ENCODE results near the gene FOXO3.
A peak's percentile ranks its signal among the peaks of the same experiment; 100 is the strongest.
"Not testable (repeated sequence)": the region's sequence is repeated elsewhere in the genome, so short reads cannot be mapped to it uniquely, and the experiment has no call there.

FOXO3 gene

DNA sequence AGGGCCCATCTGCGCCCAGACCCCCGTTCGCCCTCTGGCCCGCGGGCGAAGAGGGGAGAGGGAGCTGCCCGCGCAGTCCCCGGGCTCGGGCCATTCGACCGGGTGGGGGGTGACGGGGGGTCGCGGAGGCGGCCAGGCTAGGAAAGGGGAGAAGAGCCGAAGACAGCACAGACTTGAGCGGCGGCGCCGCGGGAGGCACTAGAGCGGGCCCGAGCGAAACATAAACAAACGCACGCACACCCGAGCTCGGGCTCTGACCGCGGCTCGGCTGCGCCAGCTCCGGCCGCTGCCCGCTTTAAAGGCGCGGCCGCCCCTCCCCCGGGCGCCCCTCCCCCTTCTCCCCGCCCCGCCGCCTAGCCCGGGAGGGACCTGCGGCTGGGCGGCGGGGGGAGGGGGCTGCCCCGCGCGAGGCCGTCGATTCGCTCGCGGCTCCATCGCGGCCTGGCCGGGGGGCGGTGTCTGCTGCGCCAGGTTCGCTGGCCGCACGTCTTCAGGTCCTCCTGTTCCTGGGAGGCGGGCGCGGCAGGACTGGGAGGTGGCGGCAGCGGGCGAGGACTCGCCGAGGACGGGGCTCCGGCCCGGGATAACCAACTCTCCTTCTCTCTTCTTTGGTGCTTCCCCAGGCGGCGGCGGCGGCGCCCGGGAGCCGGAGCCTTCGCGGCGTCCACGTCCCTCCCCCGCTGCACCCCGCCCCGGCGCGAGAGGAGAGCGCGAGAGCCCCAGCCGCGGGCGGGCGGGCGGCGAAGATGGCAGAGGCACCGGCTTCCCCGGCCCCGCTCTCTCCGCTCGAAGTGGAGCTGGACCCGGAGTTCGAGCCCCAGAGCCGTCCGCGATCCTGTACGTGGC is at the start of gene FOXO3:
TSS of gene FOXO3 (plus strand) at position 455 of the 846 bp plus-strand sequence. CDS start at position 747, 292 bp downstream.
- DNase-seq (ENCODE audit: low read depth in 3 of 3, low spot score in 1 of 3): peak; percentile 24 to 41 (median 32)

DNA sequence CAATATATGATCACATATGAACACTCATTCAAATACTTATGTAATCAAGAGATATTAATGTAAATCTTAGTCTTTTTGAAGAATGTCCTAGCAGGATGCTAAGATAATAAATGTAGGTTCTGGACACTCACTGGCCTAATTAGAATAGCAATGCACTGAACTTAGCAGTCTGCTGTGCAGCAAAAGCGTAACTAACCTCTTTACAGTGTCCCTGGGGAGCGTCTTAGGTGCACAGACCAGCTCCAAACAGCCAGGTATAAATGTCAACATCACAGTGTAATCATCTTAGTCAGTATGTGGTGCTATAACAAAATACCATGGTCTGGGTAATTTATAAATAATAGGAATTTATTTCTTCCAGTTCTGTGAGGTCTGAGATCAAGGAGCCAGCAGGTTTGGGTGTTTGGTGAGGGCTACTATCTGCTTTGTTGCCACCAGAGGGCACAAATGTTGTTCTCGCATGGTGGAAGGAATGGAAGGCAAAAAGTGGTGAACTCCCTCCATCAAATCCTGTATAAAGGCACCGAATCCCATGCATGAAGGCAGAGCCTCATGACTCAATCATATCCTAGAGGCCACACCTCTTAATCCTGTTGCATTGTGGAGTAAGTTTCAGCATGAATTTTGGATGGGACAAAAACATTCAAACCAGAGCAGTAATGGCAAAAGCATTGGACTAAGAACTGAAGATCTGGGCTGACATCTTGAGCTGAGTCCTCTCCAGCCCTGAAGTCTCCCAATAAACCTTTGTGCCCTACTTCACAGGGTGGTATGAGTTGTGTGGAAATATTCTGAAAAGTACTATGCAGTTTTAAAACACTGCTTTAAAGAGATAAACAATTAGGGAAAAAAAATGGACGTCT is 41.8 kb upstream of the FOXO3 start:
- no peak for DNase-seq (ENCODE audit: low read depth in 3 of 3, low spot score in 1 of 3)

DNA sequence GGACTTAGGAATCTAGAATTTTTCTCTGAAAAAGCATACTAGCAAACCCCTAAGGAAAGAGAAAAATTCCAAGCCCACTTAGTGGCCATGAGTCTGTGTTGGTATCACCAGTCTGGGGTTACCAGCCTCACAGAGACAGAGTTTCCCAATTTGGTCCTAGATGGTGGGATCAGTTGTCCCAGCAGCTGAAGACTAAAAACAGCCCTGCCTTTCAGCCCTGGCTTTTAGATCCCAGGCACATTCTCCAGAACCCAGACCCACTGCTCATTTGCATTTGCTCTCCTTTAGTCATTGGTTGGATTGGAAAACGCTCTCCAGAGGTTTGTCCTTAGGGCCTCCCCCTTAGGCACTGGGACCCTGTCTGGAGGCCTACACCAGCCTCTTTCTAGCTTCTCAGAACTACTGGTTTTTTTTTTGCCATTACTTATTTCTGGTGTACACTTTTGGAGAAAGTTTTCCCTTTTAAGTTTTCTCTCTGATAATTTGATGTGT is 39.1 kb upstream of the FOXO3 start:
- DNase-seq (ENCODE audit: low read depth in 3 of 3, low spot score in 1 of 3): no peak

DNA sequence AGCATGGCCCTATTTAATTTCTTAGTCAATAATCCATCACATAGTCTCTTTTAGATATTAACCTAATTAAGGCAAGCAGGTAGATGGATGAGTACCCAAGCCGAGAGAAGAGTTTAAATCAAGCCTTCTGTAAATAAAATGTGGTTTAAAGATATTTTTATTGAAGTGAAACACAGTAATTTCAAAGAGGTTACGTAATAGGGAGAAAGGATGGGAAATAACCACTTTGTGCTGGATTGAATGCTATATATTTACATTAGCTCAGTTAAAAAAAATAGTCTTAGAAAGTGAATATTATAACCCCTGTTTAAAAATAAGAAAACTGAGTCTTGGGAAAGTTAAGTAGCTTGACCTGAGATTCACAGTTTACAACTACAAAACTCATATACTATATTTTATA is 37.0 kb upstream of the FOXO3 start:
- no peak for DNase-seq (ENCODE audit: low read depth in 3 of 3, low spot score in 1 of 3)

DNA sequence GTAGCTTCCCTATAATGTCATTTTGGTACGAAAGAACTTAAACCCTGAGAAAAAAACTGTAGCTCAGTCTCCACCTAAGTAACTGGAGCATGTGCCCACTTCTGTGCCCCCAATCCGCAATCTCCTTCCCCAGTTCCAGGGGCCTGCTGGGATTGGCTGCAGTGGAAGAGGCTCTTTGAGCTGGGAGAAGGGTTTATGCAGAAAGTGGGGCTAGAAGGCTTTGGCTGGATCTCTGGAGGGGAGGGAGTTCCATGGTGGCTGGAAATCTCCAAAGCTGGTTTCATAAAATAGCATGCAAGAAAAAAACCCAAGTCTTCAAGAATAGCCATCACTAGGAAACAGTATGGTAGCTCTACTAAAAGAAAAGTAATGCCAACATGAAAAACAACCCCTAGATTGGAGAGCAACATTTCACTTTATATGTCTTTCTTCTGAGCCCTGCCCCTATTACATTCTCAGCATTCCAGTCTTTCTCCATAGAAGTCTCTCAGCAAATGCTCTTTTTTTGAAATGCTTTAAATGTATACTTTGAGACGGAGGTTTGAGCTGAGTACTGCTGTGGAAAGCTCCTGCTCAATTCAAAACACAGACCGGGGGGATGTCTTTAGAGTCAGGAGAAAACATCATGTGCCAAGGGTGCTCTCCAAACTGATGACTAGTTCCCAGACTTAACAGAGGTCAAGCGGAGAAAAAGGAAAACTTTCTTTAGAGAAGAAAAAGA is 36.0 kb upstream of the FOXO3 start:
- no peak for DNase-seq (ENCODE audit: low read depth in 3 of 3, low spot score in 1 of 3)

DNA sequence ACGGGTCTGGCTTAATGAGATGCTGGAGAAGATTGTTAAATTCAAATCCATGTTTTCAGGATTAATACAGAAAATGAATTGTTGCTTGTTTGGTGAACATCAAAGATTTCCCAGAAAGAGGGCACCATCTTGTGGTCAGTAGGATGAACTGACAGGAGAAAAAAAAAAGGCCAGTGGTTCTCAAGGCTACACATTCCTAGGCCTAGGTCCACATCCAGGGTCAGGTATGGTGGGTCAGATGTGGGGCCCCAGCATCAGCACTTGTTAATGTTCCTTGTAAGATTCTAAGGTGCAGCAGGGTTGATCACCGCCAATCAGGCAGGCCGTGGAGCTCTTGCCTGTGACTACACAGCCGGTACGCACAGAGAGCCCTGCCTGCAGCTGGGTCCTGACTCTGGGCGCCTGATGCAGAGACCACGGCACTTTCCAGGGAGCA is 34.0 kb upstream of the FOXO3 start:
- DNase-seq (ENCODE audit: low read depth in 3 of 3, low spot score in 1 of 3): no peak

DNA sequence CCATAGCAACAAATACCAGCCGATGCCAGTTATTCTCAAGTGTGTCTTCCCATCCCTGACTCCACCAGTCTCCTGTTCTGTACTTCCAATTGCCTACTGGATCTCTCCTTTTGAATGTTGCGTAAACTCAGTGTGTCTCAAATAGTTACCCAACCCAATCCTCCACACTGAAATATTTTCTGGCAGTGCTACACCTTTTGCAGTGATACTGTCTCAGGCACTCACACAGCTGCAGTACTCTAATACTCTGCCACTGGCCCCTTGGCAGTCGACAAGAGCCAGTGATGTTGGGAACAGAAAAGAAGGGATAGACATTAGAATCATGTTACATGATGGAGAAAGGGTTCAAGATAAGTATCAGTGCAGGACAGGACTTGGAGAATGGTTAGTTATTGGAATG is 31.8 kb upstream of the FOXO3 start:
- no peak for DNase-seq (ENCODE audit: low read depth in 3 of 3, low spot score in 1 of 3)

DNA sequence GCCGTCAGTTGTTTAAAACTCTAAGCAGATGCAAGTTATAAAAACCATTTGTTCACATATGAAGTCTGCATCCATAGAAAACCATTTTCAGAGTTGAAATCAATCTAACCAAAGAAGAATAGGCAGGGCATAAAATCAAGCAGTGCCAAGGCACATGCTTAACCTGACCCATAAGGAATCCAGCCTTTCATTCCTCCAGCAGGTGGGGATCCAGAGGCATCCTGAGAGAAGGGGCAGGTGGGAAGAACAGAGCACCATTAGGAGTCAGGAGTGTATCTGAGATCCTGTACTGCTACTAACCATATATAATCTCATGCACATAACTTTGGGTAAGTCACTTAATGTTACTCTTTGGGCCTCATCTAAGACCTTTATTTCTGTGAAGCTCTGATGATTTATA is 29.4 kb upstream of the FOXO3 start:
- no peak for DNase-seq (ENCODE audit: low read depth in 3 of 3, low spot score in 1 of 3)

DNA sequence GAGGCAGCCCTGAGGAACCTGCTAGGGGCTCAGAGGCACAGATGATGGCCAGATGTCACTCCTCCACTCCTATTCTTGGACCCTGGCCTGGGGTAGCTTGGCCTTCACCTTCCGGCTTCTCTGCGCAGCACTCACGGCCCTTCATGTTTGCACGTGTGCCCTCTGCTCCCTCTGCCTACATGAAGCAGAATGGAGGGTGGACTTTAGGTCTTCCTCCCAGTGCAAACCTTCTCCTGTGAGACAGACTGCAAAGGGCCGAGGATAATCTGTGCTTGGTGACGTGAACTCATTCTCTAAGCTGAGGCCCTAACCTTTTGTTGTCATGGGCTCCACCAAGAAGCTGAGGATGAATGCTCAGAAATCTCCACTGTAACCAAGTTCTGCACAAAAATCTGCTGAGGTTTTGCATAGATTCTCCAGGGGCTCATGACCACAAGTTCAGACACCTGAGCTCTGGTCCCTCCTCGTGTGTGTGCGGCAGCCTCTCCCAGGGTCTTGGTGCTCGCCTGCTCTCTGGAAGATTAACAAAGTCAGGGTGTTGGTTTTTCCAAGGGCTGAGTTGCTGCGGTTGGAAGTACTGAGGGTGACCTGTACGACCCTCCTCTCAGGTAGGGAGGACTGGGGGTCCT is 25.5 kb upstream of the FOXO3 start:
- no peak for DNase-seq (ENCODE audit: low read depth in 3 of 3, low spot score in 1 of 3)

DNA sequence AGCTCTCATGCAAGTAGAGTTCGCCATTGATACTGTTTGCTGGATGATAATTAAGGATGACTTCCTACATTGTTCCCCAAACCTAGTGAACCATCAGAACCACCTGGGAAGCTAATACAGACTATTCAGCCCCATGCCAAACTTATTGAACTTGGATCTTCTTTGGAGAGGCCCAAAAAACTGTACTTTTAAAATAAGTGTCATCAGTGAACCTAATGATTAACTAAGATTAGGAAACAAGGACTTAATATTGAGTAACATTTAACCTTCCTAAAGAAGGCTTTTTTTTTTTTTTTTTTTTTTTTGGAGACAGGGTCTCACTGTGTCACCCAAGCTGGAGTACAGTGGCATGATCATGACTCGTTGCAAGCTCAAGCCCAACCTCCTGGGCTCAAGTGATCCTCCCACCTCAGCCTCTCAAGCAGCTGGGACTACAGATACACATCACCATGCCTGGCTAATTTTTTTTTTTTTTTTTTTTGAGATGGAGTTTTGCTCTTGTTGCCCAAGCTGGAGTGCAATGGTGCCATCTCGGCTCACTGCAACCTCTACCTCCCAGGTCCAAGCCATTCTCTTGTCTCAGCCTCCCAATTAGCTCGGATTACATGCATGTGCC is 24.7 kb upstream of the FOXO3 start:
- not testable (repeated sequence) for DNase-seq (ENCODE audit: low read depth in 3 of 3, low spot score in 1 of 3)

DNA sequence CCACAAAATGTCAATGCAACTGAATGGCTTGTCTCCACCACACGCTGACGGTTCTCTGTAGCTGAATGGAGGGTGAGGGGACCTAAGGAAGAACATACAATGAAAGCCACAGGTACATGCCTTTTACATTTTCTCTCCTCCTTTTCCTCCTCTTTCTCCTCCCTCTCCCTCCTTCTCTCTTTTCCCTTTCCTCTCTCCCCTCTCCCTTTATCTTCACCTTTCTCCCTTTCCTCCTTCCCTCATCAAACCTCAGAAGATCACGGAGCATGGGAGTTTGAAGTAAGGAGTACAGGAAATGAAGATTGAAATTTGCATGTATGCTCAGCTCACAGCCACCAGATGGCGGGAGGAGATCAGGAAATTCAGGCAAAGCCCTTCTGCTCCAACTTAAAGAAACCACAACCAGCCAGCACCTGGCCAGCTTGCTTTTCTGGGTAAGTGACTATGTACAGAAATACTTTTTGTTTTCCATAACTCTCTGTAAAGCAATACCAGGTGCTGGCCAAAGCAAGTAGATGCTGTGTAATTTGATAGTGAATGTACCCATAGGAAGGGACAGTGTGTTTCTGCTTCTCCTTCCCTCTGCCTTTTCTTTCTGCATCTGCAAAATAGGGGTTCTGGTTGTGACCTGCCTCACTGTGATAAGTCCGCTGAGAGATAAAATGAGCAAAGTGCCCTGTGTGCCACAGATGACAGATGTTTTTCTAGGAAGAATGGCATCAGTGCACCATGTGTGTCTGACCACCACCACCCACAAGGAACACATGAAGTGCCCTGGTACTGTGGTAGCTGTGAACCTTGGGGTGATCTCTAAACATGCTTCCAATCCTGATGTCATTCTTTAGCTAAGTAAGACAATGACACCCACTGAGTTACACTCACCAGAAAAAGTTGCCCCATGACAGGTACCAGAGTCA is 18.6 kb upstream of the FOXO3 start:
- DNase-seq (ENCODE audit: low read depth in 3 of 3, low spot score in 1 of 3): peak; percentile 38 to 46 (median 44)

DNA sequence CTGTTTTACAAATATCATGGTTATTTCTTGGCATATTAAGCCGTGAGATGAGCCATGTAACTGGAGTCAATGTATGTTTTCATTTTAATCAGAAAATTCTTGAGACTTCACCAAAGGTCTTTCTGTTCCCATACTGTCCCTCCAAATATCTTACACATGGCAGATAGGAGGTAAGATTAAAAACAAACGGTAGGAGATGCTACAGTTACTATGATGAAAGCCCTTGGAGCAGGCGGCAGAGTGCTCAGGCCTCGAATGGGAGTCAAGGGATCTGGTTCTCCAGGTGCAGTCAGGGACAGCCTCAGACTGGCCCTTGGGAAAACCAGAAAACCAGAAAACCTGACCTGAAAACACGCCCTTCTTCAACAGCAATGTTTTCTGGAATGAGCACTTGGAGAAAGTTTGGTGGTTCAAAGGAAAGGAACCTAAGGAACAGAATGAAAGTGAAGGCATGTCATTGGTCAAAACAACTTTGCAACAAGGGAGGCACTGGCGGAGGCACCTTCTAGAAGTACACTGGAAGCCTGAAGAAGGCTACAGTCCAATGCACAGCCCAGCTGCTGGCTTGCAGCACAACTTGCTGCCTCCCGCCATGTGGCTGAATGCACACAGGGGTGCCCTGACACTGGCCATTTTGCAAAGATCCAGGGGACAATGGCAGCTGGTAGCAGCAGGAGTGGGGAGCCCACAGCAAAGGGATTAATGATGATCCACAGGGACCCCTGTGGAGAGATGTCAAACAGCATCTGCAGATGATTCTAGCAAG is 17.4 kb upstream of the FOXO3 start:
- no peak for DNase-seq (ENCODE audit: low read depth in 3 of 3, low spot score in 1 of 3)

DNA sequence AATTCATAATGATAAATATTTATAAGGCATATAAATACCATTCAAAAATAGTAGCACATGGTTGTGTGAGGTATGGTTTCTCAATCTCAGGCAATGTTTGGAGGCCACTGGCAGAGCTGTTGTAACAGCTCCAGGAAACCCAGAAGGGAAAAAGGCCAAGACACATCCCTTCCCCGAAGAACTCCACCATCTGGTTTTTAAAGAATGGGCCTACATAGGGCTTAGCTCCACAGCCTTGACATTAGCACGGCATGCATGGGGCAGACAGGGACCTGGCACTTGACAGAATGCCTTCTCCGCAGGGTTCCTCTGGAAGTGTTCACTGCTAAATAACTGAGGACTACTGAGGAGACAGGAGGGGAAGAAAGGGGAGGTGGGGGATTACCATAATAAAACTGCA is 16.1 kb upstream of the FOXO3 start:
- DNase-seq (ENCODE audit: low read depth in 3 of 3, low spot score in 1 of 3): no peak

DNA sequence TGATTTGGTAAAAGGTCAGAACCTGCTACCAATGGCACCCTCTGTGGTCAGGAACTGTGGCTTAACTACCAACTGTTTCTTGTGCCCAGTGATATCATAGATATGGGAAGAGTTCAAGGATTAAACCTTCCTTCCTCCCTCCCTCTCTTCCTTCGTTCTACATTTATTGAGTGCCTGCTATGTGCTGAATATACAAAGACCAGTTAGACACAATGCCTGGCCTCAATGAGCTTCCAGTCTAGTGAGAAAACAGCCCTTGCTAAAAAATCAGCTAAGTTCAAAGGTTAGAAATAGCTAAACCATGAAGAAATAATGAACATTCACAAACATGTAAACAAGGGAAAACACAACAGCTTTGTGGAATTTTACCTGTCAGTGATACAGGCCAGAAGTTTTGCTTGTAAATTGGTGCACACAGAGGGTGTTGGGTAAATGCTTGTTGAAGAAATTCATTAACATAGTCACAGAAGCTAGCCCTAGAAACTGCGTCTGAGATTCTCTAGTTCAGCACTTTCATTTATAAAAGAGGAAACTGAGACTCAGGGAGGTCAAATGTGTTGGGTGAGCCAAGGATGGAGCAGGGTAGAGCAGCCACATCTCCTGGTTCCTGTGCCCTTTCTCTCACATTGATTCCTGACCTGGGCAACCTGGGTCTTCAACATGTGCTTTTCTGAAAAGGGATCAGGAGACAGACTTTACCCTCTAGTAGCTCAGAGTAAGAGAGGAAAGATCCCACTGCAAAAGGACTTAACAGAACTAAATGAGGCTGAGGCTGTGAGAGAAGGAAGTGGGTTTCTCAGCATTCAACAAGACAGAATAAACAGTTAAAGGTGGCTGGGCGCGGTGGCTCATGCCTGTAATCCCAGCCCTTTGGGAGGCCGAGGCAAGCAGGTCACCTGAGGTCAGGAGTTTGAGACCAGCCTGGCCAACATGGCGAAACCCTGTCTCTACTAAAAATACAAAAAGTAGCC is 14.4 kb upstream of the FOXO3 start:
- DNase-seq (ENCODE audit: low read depth in 3 of 3, low spot score in 1 of 3): no peak

DNA sequence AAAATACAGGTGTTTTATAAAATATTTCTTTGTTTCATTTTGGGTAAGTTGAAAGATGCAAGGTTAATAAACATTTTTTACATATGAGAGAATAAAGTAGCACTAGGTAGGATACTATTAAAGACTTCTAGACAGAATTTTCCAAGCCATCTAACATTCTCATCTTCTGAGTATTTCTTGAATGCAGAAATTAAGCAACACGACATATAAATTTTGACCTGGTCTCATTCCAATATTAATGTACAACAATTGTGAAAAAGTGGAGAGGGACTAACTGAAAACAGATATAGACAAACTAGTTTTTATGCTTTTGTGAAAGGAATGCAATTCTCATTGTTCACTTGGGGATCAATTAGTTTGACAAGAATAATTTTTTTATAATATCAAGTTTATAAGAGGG is 11.5 kb upstream of the FOXO3 start:
- DNase-seq (ENCODE audit: low read depth in 3 of 3, low spot score in 1 of 3): no peak

DNA sequence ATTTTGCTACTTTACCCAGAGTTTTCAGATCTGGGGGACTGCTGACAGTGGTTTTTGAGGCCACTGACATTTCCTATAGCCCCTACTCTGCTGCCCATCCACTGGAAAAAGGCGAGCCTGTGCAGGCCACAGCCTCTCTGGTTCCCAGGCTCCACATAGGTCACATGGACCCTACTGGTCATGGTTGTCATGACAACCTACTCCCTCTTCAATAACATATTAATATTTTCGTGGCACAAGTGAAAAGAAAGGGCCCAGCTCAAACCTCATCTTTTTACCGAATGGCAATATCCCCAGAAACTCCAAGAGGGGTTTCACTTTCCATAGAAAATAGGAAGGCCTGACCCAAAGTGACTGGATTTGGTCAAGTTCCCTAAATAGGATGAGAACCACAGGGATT is 11.0 kb upstream of the FOXO3 start:
- DNase-seq (ENCODE audit: low read depth in 3 of 3, low spot score in 1 of 3): no peak

DNA sequence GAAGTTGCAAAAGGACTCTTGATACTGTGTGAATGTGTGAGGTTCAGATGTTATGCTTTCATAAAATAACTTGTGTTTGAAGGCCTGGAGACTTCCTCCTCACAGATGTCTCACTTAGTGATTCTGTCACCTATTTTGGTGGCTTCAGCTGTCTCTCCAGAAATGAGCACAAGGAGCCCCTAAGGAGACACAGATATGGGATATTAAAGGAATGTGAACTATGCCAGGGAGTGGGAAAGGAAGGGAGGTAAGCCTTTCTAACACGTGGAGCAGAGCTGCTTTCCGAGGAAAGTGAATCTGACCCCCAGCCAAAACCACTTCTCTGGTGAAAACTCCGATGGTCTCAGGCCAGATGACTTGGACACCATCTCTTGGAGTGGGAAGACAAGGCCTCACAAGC is 10.5 kb upstream of the FOXO3 start:
- no peak for DNase-seq (ENCODE audit: low read depth in 3 of 3, low spot score in 1 of 3)

Data from stimulated activated CD4-positive, alpha-beta T cell treated with anti-CD3 and anti-CD28 coated beads, TNF-alpha, amount 100 ng/mL, for 1 hour (primary cell).